Mononuclear cell (primary cell): ENCODE results near the gene STK32B. TPM values are rescaled to one million over a fixed set of nuclear protein-coding genes. Genes with fewer than 3 reads are reported as not detected.

Experiments
- H3K27me3 ChIP-seq: 2 replicates; pipeline ENCODE4 v1.6.0; 2011; ENCODE audit warnings: low read length, control low read depth; ENCODE audit not compliant: insufficient read depth
- H3K4me1 ChIP-seq: 2 replicates; pipeline ENCODE4 v1.5.1; 2011; ENCODE audit warnings: mild to moderate bottlenecking, low read length, control low read depth; ENCODE audit not compliant: insufficient read depth
- H3K4me3 ChIP-seq: 2 replicates; pipeline ENCODE4 v1.5.1; 2011; ENCODE audit warnings: mild to moderate bottlenecking, low read length, moderate library complexity
- H3K9me3 ChIP-seq: 2 replicates; pipeline ENCODE4 v1.5.1; 2011; ENCODE audit warnings: low read depth, mild to moderate bottlenecking, control low read depth, low read length
- total RNA-seq: library from RNA; depleted of rRNA; stranded (reverse); fragments of >200 nt; gene quantifications from one replicate; pipeline ENCODE4 v1.2.3, GENCODE V29; 2012

Gene STK32B
- total RNA-seq, 1 donor: 0.63 TPM

DNA sequence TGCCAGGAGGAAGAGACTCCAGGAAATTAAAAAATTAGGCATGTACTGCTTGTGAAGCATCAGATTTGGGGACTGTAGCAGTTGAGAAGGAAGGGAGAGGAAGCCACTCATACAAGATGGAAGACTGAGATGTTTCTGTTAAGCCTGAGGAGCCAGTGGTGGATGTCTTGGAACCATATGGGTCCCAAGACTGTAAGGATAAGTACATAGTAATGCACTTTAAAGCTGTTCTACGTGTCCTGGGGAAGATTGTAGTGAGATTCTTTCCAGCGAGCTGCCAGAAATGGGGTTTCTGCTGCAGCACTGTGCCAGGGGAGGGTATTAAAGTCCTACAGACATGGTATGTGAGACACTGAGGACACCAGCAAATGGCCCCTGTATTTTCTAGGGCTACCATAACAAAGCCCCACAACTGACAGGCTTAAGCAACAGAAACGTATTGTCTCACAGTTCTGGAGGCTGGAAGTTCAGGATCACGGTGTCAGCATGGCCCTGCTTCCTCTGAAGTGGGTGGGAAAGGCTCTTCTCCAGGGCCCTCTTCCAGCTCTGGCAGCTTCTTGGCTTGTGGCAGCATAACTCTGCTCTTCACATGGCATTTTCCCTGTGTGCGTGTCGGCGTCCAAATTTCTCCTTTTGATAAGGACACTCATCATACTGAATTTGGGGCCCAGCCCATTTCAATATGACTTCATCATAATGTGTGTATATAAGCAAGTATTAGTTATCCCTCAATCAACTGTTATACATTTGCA is 352.6 kb downstream of the STK32B start:
- Histone ChIP-seq H3K4me1 (no peaks in the 10 kb centered on the region), H3K27me3 (no peaks in the 10 kb centered on the region), H3K9me3 (no peaks in the 10 kb centered on the region), H3K4me3 (no peak overlapping the region)

DNA sequence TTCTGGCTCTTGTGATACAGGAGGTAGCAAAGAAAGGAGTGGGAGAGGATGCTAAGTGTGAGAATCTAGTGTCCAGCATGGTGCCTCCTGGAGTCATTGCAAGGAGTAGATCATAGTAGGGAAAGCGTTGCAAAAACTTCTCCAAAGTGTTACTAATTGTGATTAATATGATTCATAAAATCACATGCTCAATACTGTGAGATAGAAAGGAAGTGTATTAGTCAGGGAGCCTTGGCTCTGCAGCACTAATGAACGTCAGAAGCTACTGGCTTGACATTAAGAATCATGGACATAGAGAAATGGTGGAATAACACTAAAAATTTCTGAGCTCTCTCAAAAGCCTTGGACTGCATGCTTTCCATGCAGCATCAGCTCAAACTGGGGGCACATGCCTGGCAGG is 358.0 kb downstream of the STK32B start:
- no peaks in the 10 kb centered on the region for H3K27me3 ChIP-seq
- H3K4me1 ChIP-seq: no peaks in the 10 kb centered on the region
- H3K9me3 ChIP-seq: no peaks in the 10 kb centered on the region
- H3K4me3 ChIP-seq: no peak overlapping the region

DNA sequence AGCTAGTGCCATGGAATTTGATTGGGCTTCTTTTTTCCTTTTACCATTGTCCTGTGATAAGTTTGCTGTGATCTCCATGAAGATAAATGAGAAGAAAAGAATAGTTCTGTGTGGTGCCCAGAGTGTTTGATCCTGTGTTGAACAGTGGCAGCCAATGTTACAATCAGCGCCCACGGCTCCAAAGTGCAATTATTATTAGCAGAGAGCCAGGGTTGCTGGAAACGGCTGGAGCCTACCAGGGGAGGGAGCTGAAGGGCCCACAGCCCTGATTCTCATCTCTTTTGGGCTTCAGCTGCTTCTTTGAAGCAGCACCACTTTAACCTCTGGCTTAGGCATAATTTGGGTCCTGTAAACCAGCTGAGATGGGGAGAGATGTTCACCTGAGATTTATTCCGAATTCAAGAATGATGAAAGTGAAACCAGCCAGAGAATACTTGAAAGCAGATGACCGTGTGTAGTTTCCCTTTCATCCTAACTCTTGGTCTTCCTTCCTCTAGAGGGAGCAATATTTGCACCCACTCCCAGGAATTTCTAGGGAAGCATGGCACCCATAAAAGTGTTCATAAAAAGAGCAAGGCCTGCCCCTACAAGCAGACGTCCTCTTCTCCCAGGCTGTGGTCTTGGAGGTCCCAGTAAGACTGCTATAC is 358.8 kb downstream of the STK32B start:
- H3K4me1 ChIP-seq: no peaks in the 10 kb centered on the region
- no peaks in the 10 kb centered on the region for H3K9me3 ChIP-seq
- no peaks in the 10 kb centered on the region for H3K27me3 ChIP-seq
- H3K4me3 ChIP-seq: no peak overlapping the region

DNA sequence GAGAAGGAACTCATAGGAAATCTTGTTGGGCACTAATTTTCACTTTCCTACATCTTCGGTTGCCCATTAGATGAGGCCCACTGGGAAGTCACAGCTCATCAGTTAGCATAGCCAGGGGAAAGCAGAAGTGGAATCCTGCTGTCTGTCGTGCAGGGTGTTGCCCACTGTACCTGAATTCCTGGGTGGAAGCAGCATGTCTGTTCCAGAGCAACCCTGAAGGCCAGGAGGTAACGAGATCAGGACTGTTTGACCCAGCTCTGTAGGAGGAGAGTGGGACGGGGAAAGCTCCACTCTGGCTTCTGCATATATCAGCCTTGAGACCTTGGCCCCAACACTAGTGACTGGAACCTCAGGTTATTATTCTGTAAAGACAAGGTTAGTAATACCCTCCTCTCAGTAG is 361.0 kb downstream of the STK32B start:
- Histone ChIP-seq H3K4me3 (no peak overlapping the region), H3K27me3 (no peaks in the 10 kb centered on the region), H3K9me3 (no peaks in the 10 kb centered on the region), H3K4me1 (no peaks in the 10 kb centered on the region)

DNA sequence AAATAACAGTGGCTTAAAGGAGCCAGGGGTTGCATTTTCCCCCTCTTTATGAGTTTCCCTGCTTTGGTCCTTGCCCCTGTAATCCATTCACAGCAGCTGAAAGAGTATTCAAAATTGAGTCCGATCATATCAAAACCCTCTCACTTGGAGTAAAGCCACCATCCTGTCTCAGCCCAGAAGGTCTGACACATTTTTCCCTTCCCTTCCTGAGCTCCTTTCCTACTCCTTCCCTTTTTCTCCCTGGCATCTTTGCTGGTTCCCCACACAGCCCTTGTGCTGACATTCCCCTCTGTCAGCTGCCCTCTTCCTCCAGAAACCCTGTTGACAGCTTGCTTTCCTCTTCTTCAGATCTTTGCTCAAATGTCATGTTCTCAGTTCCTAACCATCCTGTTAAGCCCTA is 361.5 kb downstream of the STK32B start:
- no peaks in the 10 kb centered on the region for H3K27me3 ChIP-seq
- no peak overlapping the region for H3K4me3 ChIP-seq
- H3K9me3 ChIP-seq: no peaks in the 10 kb centered on the region
- no peaks in the 10 kb centered on the region for H3K4me1 ChIP-seq

DNA sequence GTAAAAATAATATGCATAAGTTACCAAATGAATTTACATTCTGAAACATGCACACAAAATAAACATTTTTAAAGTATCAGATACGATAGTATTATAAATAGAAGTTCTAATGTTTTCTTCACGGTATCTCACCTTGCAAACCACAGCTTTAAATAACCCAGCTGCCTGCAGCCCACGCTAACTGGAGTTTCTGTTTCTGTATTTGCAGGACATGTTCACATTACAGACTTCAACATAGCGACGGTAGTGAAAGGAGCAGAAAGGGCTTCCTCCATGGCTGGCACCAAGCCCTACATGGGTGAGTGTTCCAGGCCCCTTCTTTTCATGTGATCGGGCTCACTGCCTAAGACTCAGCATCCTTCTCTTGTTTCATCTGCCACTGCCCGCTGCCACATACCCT is 365.4 kb downstream of the STK32B start:
- no peak overlapping the region for H3K4me3 ChIP-seq
- no peaks in the 10 kb centered on the region for H3K4me1 ChIP-seq
- no peaks in the 10 kb centered on the region for H3K9me3 ChIP-seq

DNA sequence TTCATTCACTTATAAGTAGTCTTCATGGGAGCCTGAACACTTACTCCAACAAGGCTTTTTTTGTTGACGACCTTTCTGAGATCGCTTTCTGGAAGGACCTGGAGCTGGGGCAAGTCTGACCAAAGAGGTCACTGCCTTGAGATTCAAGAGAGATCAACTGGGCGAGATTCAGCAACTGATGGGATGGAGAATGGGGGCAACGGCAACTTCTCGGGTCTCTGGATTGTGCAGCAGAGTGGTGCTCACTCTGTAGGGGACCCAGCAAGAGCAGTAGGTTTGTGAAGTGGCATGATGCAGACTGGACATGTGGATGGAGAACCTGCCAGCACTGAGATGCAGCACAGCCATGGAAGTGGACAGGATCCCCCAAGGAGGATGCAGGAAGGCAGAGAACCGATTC is 369.0 kb downstream of the STK32B start:
- no peaks in the 10 kb centered on the region for H3K27me3 ChIP-seq

More for the DNA sequence above, 365.4 kb downstream of the STK32B start:
- no peaks in the 10 kb centered on the region for H3K27me3 ChIP-seq

DNA sequence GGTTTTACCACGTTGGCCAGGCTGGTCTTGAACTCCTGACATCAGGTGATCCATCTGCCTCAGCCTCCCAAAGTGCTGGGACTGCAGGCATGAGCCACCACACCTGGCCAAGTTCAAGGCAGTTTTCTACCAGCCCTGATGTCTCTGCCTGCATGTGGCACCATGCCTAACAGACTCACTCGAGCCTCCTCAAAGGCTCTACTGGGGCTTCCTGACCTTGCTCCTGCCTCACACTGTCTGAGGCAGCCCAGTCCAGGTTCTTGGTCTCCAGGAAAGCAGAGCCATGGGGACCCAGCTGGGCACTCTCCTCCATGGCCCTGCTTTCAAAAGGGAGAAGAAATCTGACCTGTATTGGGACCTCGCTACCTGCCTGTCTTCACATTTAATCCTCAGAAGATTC is 370.1 kb downstream of the STK32B start:
- no peaks in the 10 kb centered on the region for H3K27me3 ChIP-seq
- no peak overlapping the region for H3K4me3 ChIP-seq
- no peaks in the 10 kb centered on the region for H3K4me1 ChIP-seq
- no peaks in the 10 kb centered on the region for H3K9me3 ChIP-seq

More for the DNA sequence above, 369.0 kb downstream of the STK32B start:
- Histone ChIP-seq H3K4me1 (no peaks in the 10 kb centered on the region), H3K9me3 (no peaks in the 10 kb centered on the region), H3K4me3 (no peak overlapping the region)

DNA sequence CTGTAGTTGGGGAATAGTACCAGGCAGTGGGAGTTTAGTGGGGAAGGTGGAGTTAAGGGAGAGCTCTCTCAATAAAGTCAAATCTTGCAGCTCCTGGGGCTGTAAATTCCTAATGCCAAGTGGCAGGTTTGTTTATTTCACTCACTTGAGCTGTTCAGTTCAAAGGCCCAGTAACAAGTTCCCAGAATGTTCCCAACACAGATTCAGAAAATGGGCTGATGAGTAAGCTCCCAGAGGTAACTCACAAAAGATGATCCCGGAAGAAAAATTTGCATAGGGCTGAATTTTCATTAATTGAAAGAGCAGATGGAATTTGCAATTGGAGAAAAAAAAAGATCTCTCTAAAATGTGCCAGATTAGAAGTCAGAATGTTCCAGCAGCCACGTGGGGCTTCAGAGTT is 370.9 kb downstream of the STK32B start:
- H3K27me3 ChIP-seq: no peaks in the 10 kb centered on the region
- H3K9me3 ChIP-seq: no peaks in the 10 kb centered on the region
- H3K4me3 ChIP-seq: no peak overlapping the region
- H3K4me1 ChIP-seq: no peaks in the 10 kb centered on the region

DNA sequence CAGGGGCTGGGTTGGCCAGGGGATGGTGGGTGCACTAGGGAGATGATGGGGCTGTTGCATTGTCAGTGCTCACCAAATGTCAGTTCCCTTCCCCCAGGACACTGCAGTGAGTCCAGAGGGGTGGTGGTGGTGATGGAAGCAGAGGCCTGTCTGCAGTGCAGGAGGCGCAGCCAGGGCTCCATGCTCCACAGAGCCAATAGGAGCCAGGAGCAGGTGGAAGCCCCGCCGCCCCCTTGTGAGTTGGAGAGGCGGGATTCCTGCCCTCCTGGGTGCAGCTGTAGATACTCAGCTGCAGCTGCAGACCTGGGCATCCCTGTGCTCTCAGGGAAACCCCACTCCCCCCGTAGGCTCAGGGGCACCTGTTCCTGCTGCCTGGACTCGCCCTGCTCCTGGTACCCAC is 372.4 kb downstream of the STK32B start:
- Histone ChIP-seq H3K4me3 (no peak overlapping the region), H3K27me3 (no peaks in the 10 kb centered on the region), H3K9me3 (no peaks in the 10 kb centered on the region), H3K4me1 (no peaks in the 10 kb centered on the region)

DNA sequence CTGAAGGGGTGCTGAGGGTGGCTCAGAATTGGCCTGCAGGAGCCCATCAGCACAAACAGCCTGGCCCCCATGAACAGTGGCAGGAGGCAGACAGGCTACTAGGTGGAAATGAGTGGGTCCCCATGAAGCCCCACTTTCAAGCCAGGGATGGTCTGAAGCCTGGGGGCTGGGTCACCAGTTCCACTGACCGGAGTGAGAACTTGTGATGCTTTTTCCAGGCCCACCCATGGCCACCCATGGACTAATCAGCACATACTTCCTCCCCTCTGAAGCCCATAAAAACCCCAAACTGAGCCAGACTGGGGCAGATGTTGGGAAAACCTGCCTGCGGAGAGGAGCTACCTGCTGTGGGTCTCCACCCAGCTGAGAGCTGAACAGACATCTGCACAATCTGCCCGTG is 372.9 kb downstream of the STK32B start:
- H3K27me3 ChIP-seq: no peaks in the 10 kb centered on the region
- H3K4me1 ChIP-seq: no peaks in the 10 kb centered on the region
- H3K9me3 ChIP-seq: no peaks in the 10 kb centered on the region
- no peak overlapping the region for H3K4me3 ChIP-seq

DNA sequence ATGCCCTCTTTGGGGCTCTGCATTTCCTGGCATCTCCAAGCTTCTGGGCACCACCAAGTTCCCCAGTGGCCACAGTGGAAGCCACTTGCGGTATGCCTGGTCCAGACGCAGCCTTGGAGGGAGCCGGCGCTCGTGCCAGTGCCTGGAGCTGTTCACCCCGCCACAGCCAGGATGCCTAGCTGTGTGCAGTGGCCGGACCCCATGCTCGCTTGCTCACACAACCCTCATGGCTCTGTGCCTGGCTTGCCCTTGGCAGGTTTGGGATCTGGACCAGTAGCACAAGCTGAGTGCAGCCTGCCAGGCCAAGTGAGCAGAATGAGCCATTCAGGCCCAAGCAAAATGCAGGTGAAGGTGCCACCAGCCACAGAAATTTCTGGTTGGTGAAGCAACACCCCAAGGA is 373.6 kb downstream of the STK32B start:
- Histone ChIP-seq H3K9me3 (no peaks in the 10 kb centered on the region), H3K4me1 (no peaks in the 10 kb centered on the region), H3K27me3 (no peaks in the 10 kb centered on the region), H3K4me3 (no peak overlapping the region)

DNA sequence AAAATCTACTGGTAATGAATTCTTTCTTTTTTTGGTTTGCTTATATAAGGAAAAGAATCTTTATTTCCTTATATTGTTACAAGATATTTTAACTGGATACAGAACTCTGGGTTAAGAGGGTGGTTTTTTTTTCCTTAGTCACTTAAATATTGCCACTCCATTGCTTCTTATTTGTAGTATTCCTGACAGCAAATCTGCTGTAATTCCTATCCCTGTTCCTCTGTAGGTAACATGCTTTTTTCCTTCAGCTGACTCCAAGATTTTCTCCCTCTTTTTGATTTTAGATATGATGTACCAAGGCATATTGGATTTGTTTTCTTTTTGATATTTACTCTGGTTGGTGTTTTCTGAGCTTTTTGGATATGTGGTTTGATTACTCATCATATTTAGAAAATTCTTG is 378.5 kb downstream of the STK32B start:
- no peaks in the 10 kb centered on the region for H3K4me1 ChIP-seq
- H3K9me3 ChIP-seq: no peaks in the 10 kb centered on the region
- H3K27me3 ChIP-seq: no peaks in the 10 kb centered on the region
- no peak overlapping the region for H3K4me3 ChIP-seq

DNA sequence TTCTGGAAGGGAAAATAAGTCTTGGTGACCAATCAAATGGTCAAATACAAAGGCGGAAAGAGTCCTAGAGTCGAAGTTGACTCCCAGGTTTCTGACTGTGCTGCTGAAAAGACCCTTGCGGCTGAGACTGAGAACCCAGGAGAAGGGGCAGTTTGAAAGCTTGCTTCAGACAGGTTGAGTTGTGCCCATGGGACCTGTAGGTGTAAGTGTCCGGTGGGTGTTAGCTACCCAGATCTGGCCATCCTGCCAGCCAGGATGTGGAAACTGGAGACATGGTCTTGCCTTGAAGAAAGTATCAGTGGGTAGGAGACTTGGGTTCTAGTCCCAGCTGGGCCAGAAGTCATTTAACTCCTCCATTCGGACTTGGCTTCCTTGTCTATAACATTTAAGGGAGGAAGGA is 381.9 kb downstream of the STK32B start:
- no peak overlapping the region for H3K4me3 ChIP-seq
- H3K27me3 ChIP-seq: no peaks in the 10 kb centered on the region
- H3K4me1 ChIP-seq: no peaks in the 10 kb centered on the region
- H3K9me3 ChIP-seq: no peaks in the 10 kb centered on the region

DNA sequence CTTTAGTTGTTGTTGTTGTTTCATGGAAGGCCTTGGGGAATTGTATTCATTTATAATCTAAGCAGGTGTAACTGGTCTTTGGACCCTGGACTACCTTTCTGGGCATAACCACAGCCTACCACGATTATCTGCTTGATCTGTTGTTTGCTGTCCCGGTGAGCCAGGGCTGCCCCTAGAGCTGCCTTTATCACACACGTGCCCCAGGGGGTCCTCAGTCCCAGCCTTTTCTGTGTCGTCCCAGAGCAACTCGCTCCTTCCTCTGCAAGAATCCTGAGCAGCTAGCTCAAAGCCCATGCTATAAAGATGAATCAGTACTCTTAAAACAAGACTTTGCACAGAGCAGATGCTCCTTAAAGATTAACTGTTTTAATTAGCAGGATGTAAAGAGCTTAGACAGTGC is 383.9 kb downstream of the STK32B start:
- H3K4me3 ChIP-seq: no peak overlapping the region
- no peaks in the 10 kb centered on the region for H3K27me3 ChIP-seq
- H3K9me3 ChIP-seq: no peaks in the 10 kb centered on the region
- H3K4me1 ChIP-seq: no peaks in the 10 kb centered on the region

DNA sequence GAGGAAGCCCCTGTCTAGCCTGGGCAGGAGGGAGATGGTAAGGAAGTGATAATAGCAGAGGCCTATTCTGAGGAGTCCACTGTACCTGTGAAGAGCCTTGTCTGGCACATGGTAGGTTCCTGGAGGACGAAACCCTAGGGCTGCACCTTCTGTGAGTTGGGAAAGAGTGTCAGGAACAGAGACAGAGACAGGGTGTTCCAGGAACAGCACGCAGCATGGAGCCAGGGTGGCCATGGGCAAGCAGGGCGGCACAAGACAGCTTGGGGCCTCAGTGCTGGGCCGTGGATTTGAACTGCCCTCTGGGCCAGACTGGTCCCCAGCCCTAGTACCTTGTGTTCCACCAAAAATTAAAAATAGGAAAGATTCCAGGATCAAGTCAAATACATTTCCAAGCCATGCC is 384.5 kb downstream of the STK32B start:
- no peak overlapping the region for H3K4me3 ChIP-seq
- H3K27me3 ChIP-seq: no peaks in the 10 kb centered on the region

More for the DNA sequence above, 384.5 kb downstream of the STK32B start:
- H3K9me3 ChIP-seq: no peaks in the 10 kb centered on the region
- no peaks in the 10 kb centered on the region for H3K4me1 ChIP-seq
